HepG2 (cell line): Measurements from ENCODE around the gene FAT1. TPM values are rescaled to one million over a fixed set of nuclear protein-coding genes. Genes with fewer than 3 reads are reported as not detected.

Source experiments
- AHDC1 ChIP-seq: sonication (generic); formaldehyde crosslinking; IDR thresholded peaks from 2 replicates; pipeline ENCODE4 v1.5.1; 2020; ENCODE audit warnings: mild to moderate bottlenecking, missing genetic modification reagents, borderline replicate concordance
- FOXO1 ChIP-seq: sonication (generic); formaldehyde crosslinking; IDR thresholded peaks from 2 replicates; pipeline ENCODE4 v1.4.0; 2020; ENCODE audit warnings: missing genetic modification reagents
- FOXP1 ChIP-seq, 2 experiments: fragments of 450-650 bp in 1 of 2; IDR thresholded peaks; 2 replicates each; pipeline ENCODE4 v1.6.1; 2017 to 2018; ENCODE audit warnings: antibody characterized with exemption in 1 of 2
- GRHL1 ChIP-seq: sonication (generic); formaldehyde crosslinking; conservative IDR thresholded peaks from 2 replicates; pipeline ENCODE4 v1.8.0; 2022; ENCODE audit warnings: missing genetic modification reagents
- HDAC2 ChIP-seq: sonication (generic); formaldehyde crosslinking; IDR thresholded peaks from 2 replicates; pipeline ENCODE4 v1.4.0; 2020; ENCODE audit warnings: missing genetic modification reagents
- JUN ChIP-seq: sonication (generic); formaldehyde crosslinking; IDR thresholded peaks from 2 replicates; pipeline ENCODE4 v1.4.0; 2020; ENCODE audit warnings: mild to moderate bottlenecking, missing genetic modification reagents
- MAX ChIP-seq: IDR thresholded peaks from 2 replicates; pipeline ENCODE4 v1.6.1; 2012; ENCODE audit warnings: inconsistent platforms
- ONECUT2 ChIP-seq: sonication (generic); formaldehyde crosslinking; IDR thresholded peaks from 2 replicates; pipeline ENCODE4 v1.4.0; 2020; ENCODE audit warnings: missing genetic modification reagents
- PAWR ChIP-seq: sonication (generic); formaldehyde crosslinking; IDR thresholded peaks from 2 replicates; pipeline ENCODE4 v1.4.0; 2020; ENCODE audit warnings: missing genetic modification reagents, mild to moderate bottlenecking, borderline replicate concordance
- SIX1 ChIP-seq: sonication (generic); formaldehyde crosslinking; IDR thresholded peaks from 2 replicates; pipeline ENCODE4 v1.4.0; 2020; ENCODE audit warnings: missing genetic modification reagents, borderline replicate concordance
- SPEN ChIP-seq: sonication (generic); formaldehyde crosslinking; IDR thresholded peaks from 2 replicates; pipeline ENCODE4 v1.5.1; 2020; ENCODE audit warnings: low read depth, mild to moderate bottlenecking, missing genetic modification reagents
- TCF7 ChIP-seq: sonication (generic); IDR thresholded peaks from 2 replicates; pipeline ENCODE4 v1.6.1; 2016; ENCODE audit warnings: antibody characterized with exemption, low read depth
- ZBTB7B ChIP-seq: sonication (generic); formaldehyde crosslinking; IDR thresholded peaks from 2 replicates; pipeline ENCODE4 v1.4.0; 2020; ENCODE audit warnings: missing genetic modification reagents
- ZNF343 ChIP-seq: sonication (generic); formaldehyde crosslinking; IDR thresholded peaks from 2 replicates; pipeline ENCODE4 v1.4.0; 2020; ENCODE audit warnings: mild to moderate bottlenecking, missing genetic modification reagents
- ZNF563 ChIP-seq: sonication (generic); formaldehyde crosslinking; IDR thresholded peaks from 2 replicates; pipeline ENCODE4 v1.8.0; 2022; ENCODE audit warnings: mild to moderate bottlenecking, moderate library complexity, missing genetic modification reagents
- ZNF574 ChIP-seq: sonication (generic); formaldehyde crosslinking; IDR thresholded peaks from 2 replicates; pipeline ENCODE4 v1.4.0; 2020; ENCODE audit warnings: missing genetic modification reagents
- ZNF713 ChIP-seq: sonication (generic); formaldehyde crosslinking; IDR thresholded peaks from 2 replicates; pipeline ENCODE4 v1.4.0; 2020; ENCODE audit warnings: mild to moderate bottlenecking, missing genetic modification reagents
- ZNF749 ChIP-seq: sonication (generic); formaldehyde crosslinking; IDR thresholded peaks from 2 replicates; pipeline ENCODE4 v1.8.0; 2022; ENCODE audit warnings: mild to moderate bottlenecking, missing genetic modification reagents, moderate library complexity, borderline replicate concordance
- ZNF792 ChIP-seq: IDR thresholded peaks from 2 replicates; pipeline ENCODE4 v1.6.1; 2016
- ZSCAN22 ChIP-seq: sonication (generic); formaldehyde crosslinking; IDR thresholded peaks from 2 replicates; pipeline ENCODE4 v1.4.0; 2020; ENCODE audit warnings: mild to moderate bottlenecking, missing genetic modification reagents
- polyA plus RNA-seq, 8 experiments: library from polyadenylated mRNA; depleted of rRNA in 3 of 8; stranded (reverse) in 7 of 8; unstranded in 1 of 8; fragments of >200 nt; fragmentation: Illumina TruSeq in 4 of 8; extraction: Trizol in 4 of 8; gene quantifications; 2 replicates each; pipeline versions ENCODE4 v1.2.1 to v1.2.3, GENCODE V29; 2011 to 2016; ENCODE audit warnings: low read depth in 4 of 8, missing spikeins in 1 of 8, mixed read lengths in 1 of 8; ENCODE audit not compliant: insufficient read depth in 1 of 8
- total RNA-seq, 5 experiments: library from RNA; depleted of rRNA; stranded (reverse); fragments of >200 nt; fragmentation: Illumina TruSeq; extraction: Trizol; gene quantifications; 2 replicates each; pipeline ENCODE4 v1.2.3, GENCODE V29; 2016; ENCODE audit warnings: low read depth in 1 of 5

The FAT1 gene
- total and polyA plus RNA-seq, 2 of the 13 experiments (the other 11 are each of a cell fraction or from before 2014, with no cell fraction given): 185 to 216 TPM

- TF ChIP-seq ZNF574 (peak; percentile 48), ZNF563 (no peak), AHDC1 (CRISPR knock-in tag) (no peak), TCF7 (peak; percentile 77), ZNF343 (CRISPR knock-in tag) (no peak), FOXP1 (IDR thresholded peaks at IDR 0.05) (no peak), FOXP1 (CRISPR knock-in tag; IDR thresholded peaks at IDR 0.05) (peak; percentile 12; the same call in 1 of the 2 replicates), PAWR (no peak), ZBTB7B (no peak), SPEN (CRISPR knock-in tag) (0 out of 2 replicates have a peak, but pooled peaks have one; percentile 3), GRHL1 (CRISPR knock-in tag) (no peak), JUN (CRISPR knock-in tag) (no peak), ONECUT2 (CRISPR knock-in tag) (no peak), SIX1 (CRISPR knock-in tag) (no peak), ZNF792 (CRISPR knock-in tag) (peak; percentile 44; the same call in 1 of the 2 replicates), ZSCAN22 (CRISPR knock-in tag) (no peak), HDAC2 (peak; percentile 78), MAX (peak; percentile 87), ZNF713 (no peak), ZNF749 (CRISPR knock-in tag) (no peak), FOXO1 (CRISPR knock-in tag) (0 out of 2 replicates have a peak, but pooled peaks have one; percentile 11)
Measured at GRCh38 chr4:186644737-186645261, 78.9 kb downstream of the FAT1 start (continued).
